GM21528 (cell line): ENCODE data around the gene DCDC2C.

Experiments
- ATAC-seq: cut with Tn5 transposase; IDR thresholded peaks from one replicate; pipeline ENCODE4 v1.9.1; 2021; ENCODE audit warnings: mild to moderate bottlenecking, moderate library complexity; ENCODE audit not compliant: unreplicated experiment, low FRiP score

DCDC2C gene

DNA sequence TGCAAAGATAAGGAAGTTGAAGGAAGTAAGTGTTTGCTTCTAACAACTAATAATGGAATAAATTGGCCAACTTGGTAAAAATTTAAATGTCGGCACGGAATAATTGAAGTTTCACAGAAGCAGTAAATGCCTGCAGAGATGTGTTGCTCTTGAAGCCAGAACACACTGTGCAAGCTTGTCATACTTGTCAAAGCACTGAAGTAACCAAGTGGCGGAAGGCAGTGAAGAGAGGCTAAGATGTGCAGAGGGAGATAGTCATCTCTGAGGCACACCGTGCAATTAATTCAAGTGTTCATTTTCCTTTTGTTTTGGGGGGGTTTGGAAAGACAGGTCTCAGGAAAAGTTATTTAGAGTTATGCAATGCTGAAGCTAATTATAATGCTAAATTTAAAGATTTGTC, 5.2 kb downstream of the DCDC2C start:
- ATAC-seq = no peak

DNA sequence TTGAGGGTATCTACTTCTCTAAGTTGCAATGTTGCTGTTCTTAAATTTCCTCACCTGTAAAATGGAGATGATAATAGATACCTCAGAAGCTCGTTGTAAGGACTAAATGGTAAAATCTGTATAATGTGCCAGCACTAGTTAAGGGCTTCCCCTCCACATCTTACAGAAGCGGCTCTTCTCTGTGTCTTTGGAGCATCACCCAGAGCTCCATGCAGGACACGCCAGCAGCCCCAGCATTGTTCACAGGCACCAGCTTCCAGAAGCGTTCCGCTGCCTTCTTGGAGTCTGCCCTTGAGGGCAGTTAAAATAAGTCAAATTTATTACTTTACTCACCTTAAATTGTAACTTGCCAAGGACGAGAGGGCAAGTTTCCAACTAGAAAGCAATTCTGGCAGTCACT, 5.8 kb downstream of the DCDC2C start:
- ATAC-seq = no peak

DNA sequence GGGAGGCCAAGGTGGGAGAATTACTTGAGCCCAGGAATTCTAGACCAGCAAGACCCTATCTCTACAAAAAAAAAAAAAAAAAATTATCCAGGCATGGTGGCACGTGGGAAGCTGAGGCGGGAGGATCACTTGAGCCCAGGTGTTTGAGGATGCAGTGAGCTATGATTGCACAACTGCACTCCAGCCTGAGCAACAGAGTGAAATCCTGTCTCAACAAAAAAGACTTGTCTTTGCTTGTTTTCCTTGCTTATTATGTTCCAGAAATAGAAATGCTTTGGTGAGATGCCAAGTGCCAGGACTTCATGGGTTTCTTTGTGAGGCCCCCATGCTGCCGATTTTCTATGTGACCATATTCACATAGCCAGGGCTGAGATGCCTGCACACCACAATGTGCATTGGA, 9.0 kb downstream of the DCDC2C start:
- no peak for ATAC-seq

DNA sequence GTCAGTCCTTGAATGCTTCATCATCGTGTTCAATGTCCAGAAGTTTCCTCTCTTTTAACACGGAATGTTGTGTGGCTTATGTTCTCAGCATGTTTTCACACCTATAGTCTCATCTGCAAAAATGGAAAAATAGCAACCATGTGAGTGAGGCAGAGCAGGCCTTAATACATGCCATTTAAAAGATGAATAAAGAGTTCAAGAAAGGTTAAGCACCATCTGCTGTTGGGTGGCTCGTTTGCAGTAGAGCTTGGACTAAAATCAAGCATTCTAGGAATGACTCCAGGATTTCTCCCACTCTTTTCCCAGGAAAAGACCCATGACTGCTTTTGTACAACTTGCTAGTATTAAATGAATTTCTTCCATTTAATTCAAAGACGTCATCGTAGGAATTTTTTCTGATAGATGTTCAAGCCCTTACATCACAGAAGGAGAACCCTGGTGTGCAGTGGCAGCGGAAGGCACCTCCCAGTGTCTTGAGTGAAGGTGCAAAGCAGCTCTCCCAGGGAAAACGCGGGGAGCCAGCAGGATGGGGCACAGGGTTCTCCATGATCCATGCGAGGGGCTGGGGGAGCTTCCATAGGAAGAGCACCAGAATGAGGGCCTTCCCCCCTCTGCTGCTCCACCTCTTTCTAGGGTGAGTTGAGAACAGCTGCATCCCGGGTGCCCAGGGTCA, 9.6 kb downstream of the DCDC2C start:
- ATAC-seq = no peak

DNA sequence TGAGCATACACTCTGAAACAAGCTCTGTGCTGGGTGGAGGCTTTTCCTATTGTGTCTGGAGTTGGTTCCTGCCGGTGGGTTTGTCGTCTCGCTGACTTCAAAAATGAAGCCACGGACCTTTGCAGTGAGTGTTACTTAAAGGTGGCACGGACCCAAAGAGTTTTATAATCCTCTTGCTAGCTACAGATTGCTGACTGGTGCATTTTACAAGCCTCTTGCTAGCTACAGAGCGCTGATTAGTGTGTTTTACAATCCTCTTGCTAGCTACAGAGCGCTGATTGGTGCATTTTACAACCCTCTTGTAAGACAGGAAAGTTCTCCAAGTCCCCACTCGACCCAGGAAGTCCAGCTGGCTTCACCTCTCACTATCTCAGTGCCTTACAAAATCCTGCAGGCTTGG, 15.3 kb downstream of the DCDC2C start:
- no peak for ATAC-seq

DNA sequence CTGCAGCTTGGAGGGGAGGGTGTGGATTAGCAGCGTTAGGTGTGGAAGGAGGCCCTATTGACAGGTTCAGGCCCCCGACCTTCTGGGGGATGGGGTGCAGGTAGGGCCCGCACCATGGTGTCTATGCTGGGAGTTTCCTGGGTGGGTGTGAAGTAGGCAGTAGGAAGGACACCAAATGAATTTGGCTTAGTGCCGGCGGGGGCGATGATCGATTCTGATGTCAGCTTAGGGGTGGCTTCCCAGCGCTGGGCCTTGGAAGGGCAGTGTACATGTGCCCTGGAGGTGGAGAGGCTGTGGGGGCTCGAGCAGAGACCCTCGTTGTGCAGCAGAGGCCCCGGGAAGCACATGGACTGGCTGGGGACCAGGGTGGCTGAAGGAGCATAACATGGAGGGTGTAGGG, 21.6 kb downstream of the DCDC2C start:
- no peak for ATAC-seq

DNA sequence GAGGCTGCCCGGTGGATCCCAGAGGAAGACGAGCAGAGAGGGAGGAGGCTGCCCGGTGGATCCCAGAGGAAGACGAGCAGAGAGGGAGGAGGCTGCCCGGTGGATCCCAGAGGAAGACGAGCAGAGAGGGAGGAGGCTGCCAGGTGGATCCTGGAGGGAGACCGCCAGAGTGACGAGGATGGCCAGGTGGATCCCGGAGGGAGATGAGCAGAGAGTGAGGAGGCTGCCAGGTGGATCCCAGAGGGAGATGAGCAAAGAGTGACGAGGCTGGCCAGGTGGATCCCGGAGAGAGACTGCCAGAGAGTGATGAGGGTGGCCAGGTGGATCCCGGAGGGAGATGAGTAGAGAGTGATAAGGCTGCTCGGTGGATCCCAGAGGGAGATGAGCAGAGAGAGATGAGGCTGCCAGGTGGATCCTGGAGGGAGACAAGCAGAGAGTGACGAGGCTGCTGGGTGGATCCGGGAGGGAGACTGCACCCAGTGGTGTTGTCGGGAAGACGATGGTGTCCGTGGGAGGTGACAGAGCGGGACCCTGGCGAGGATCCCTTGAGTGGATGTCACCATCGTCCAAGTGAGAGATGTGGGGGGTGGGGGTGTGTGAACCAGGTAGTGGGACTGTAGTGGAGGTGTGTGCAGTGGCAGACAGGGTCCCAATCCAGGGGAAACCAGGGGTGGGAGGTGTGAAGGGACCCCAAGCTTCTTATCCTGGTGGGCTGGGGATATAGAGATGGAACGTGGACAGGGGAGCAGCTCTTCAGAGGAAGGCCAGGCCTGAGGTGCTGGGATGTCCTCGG, 22.3 kb downstream of the DCDC2C start:
- ATAC-seq = no peak

DNA sequence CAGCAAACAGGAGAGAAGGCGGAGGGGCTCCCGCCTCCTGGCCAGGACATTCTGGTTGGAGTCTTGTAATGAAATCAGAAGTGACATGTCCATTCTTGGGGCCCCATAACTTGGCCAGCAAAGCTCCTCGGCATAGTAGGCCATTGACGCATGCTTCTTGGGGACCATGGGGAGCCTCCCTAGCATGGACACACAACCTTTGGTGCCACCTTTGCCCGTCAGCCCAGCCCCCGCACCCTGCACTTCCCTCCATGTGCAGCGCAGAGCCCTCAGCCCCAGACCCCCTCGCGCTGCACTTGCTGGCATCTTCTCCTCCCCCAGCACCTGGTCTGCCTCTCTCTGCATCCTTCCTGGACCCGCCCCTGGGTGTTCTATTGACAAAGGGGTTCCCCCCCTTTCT, 23.1 kb downstream of the DCDC2C start:
- no peak for ATAC-seq

DNA sequence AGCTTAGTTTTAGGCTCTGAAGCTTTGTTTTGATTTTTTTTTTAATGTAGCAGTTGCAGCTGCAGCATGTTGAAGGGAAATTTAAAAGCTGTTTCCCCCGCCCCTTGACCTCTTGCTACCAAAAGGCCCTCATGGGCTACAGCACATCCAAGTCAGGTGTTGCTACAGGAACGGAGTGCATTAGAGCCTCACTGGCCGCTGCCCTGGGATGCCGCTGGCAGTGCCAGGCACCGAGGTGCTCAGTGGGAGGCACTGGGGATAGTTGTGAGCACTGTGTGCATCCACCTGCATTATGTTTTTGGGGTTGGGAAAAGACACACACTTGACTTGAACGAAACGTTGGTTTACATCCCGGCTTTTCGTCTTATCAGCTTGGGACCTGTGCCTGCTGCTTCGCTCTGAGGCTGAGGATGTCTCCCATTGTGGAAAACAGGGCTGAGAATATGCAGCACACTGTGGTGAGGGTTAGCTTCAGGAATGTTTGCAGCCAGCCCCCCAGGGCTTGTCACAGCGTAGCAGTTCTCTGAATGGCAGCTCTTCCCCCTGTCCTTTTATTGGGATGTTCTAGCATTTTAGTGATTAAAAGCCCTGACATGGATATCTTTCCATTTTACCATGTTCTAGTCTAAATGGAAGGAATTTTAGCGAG, 24.1 kb downstream of the DCDC2C start:
- no peak for ATAC-seq

DNA sequence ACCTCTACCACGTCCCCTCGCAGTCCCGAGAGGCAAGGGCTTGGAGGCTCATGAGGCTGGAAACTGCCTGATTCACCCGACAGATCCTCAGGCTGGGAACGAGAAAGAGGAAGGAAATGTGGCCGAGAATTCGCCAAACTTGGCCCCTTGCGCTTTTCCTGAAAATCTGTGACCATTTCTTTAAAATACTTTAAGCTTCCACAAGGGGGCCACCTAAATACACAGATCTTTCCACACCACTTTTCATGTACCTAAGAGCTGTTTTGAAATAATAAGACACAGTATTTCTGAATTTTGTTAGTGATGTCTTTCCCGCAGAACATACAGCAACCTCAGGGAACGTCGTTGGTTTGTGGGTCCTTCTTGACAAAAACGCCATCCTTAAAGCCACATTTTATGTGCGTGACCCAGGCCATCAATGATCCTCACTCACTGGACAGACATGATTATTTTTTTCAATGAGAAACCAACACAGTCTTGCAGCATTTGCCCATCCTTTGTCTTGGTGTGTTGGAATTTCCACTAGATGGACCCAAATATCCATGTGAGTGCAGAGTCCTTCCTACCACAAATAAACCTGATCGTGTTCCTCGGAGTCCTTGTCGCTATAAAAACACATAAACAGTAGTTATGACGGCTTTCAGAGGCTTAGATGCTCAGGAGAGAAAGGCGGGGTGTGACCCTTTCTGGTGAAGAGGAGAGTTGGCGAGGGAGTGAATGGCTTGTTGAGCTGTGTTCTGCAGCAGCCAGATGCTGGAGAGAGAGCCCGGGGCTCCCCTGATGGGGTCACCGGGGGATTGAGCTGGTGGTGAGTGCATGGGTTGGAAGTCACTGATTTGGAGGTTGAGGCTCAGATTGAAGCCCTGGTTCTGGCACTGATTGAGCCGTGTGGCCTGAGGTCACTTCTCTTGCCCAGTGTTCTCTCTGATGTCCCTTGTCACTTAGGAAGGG, 25.0 kb downstream of the DCDC2C start:
- ATAC-seq = no peak

DNA sequence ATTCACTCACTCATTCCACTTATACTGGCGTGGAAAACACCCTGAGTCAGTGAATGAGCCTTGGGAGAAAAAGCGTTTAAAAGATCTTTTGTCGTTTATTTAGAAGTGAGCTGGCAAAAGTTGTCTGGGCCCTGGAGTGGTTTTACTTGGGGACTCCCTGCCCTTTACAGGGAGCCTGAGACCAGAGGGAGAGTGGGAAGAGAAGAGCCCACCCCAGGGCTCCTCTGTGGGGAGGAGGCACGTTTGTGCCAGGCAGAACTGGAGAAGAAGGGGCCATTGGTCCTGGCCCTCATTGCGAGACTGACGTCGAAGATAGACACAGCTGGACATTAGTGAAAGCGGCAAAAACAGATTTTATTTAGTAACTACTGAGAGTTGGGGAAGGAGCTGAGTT, 25.7 kb downstream of the DCDC2C start:
- no peak for ATAC-seq

DNA sequence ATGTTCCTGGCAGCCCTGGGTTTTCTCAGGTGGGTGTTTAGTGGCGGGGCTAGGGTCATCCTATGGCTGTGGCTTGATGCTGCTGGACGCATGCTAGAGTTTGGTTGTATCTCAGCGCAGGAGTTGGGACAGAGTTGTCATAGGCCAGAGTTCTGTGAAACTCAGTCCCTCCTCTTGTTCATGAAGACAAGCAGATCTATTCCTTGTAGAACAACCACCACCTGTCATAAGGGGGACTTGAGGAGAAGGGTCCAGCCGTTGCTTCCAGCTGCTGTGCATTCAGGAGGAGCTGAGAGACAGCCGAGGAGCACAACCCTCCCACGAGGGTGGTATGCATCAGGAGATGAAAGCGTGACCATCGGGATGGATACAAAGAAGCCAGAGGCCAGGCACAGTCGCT, 26.4 kb downstream of the DCDC2C start:
- ATAC-seq = no peak

DNA sequence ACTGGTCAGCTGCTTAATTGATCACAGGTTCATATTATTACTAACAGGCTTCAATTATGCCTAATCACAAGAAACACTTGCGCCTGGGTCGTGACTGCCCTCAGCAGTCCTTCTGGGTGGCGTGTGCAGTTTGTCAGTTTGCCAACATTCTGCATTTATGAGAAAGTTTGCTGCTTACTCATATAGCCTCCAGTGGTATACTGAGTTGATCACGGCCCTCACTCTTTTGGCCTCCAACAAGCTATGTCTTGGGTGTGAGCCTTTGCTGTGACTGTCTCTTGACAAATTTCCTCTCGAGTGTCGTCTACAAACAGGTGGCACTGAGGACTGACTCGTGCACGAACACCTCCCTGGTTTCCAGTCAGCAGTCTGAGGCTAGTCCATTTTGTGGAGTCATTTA, 27.3 kb downstream of the DCDC2C start:
- no peak for ATAC-seq

DNA sequence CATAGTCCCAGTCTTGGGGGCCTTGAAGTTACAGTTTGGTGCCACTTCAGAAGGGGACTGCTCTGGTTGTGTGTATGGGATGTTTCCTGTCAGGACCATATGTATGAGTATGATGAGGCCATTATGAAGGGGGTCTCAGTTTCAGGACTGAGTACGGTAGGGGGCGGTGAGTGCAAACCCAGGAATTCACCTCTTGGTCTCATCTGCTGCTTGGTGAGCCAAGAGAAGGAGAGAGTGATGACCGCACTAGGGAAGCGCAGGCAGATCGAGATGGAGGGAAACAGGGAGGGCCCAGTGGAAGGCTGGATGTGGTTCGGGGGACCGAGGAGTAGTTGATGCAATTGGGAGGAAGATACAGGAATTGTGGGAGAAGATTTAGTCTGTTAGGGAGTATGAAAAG, 28.5 kb downstream of the DCDC2C start:
- ATAC-seq = no peak

DNA sequence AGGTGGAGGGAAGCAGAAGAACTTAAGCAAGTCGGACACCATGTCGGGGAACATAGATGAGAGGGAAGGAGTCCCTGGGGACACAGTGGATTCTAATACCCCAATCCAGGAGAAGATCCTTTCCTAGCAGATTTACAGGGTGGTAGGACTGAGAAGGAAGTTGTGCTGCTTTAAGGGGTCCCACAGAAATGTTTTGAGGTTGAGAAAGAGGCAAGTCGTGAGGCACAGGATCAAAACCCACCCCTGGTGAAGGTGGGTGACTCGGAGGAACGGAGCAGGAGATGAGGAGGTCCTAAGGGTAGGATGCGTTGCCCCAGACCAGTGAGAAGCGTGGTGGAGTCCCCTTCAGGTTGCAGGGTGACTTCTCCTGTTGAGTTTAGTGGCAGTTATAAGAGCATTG, 32.7 kb downstream of the DCDC2C start:
- no peak for ATAC-seq

DNA sequence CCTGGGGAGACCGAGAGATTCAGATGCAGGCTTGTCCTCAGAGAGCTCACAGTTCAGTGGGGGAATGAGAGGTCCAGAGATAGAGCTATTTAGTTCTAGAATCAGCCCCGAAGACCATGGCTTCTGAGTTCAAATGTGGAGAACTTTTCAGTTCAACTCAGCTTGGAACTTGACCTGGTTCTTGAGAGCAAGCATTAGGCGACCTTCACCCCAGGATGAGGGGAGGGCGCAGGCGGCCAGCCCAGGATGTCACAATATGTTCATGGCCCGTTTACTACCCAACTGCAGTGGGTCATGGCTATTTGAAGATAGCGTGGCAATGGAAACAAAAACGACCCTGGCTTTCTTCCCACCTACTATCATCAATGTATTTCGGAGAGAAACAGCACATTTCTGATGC, 33.8 kb downstream of the DCDC2C start:
- ATAC-seq = no peak

DNA sequence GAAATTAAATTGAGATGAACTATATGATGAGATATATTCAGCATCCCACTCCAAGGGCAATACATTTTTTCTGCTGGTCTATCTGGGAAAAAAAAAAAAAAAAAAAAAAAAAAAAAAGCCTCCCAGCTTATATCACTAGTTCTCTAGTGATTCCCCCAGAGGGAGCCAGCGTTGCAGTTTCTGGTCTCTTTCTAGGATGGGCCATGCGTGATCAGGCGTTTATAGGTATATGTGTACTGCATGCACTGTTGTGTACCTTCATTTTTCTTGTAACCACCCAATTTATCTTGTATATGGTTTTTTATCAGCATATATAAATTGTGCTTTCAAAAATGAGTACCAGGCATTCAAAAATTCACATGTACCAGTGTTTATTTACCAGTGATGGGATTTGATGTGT, 35.1 kb downstream of the DCDC2C start:
- ATAC-seq = no peak

DNA sequence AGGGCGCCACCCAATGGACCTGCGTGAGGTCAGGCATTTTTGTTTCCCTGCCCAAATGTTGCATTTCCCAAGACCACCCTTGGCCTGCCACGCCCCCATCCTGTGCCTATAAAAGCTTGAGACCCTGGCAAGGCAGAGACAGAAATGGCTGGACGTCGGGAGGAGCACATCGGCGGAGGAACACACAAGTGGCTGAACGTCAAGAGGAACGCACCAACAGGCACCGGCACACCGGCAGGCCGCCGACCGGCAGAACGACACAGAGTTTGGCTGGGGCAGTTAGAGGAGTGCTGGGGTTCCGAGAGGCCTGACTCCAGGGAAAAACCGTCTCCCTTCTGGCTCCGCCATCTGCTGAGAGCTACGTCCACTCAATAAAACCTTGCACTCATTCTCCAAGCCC, 35.9 kb downstream of the DCDC2C start:
- no peak for ATAC-seq

DNA sequence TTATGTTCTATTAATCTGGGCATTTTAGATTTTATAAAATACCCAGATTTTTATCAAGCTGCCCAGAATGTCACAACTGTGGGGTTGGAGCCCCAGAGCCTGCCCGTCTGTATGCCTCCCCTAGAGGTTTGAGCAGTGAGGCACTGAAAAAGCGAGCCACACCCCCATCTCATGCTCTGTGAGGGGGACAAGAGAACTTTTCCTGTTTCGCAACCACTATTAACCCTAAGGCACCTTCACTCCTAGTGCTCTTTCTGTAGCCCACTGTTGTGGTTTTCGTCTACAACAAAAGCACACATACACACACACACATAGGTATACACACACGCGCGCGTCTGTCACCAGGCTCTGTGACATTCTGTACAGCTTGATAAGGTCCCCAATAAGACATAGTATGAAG, 38.0 kb downstream of the DCDC2C start:
- ATAC-seq = no peak

DNA sequence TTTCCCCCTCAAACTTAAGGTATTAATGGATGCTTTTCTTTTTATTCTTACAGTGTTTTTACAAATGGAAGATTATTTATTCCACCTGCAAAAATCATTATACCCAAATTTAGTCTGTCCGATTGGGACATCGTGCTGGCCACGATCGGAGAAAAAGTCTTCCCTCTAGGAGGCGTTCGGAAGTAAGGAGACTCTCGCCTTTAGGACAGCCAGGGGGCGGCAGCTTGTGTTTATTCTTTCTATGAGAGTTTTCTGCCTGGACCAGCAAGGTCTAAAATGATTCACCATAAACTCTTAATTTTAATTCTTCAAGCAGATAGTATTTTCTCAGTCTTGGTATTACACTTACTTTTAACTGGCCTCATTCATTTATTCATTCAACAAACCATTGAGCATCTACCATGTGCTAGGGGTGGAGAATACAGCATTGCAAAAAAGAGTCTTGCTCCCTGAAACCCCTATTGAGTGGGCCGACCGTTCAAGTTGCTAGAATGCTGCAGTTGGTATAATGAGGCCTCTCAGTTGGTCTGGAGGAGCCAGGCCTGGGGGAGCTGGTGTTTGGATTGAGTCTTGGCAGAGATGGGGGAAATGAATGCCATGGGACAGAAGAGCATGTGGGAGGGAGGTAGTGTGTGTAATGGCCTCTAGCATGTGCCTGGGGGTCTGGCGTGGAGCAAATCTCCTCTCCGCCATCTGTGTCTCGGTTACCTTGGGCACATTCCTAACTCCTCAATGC, 38.7 kb downstream of the DCDC2C start:
- ATAC-seq = no peak
